Measurements from ENCODE around the gene MRPS21. TPM values are rescaled to one million over a fixed set of nuclear protein-coding genes. Genes with fewer than 3 reads are reported as not detected.

The MRPS21 gene
- total and polyA plus RNA-seq, 9 of the 15 experiments (the other 6 are each of a cell fraction or from before 2014, with no cell fraction given) = 119 to 407 (median 149) TPM

DNA sequence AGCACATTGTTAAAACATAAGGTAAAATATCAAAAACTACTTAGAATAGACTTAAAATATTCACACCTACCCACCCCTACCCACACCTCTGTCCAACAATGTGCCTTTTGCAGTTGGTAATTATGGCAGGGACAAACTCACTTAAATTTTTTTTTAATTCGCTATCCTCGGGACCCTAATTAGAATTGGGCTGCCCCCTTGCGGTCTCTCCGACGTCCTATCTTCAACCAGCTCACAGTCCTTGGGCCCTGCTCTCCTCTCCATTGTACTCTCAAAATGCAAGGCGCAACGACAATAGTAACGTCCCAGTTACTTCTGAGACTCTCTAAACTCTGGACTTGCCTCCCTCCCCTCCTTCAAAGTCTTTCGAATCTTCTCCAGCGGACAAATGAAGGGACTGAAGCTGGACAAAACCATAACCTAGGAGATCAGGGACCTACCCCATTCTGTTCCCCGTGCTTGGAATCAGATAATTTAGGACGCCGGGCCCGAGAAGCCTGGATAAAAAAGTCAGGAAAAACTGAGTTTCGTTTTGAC, 12.4 kb upstream of the MRPS21 start (continued):
- TF ChIP-seq, protein P1, sequence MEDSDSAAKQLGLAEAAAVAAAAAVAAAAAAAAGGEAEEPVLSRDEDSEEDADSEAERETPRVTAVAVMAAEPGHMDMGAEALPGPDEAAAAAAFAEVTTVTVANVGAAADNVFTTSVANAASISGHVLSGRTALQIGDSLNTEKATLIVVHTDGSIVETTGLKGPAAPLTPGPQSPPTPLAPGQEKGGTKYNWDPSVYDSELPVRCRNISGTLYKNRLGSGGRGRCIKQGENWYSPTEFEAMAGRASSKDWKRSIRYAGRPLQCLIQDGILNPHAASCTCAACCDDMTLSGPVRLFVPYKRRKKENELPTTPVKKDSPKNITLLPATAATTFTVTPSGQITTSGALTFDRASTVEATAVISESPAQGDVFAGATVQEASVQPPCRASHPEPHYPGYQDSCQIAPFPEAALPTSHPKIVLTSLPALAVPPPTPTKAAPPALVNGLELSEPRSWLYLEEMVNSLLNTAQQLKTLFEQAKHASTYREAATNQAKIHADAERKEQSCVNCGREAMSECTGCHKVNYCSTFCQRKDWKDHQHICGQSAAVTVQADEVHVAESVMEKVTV (CRISPR knock-in tag; IDR thresholded peaks at IDR 0.05) = peak; percentile 22; the same call in 1 of the 2 replicates
- TF ChIP-seq ARID2 (IDR thresholded peaks at IDR 0.05) = 0 out of 2 replicates have a peak, but pooled peaks have one; percentile 15

GRCh38 chr1:150281758-150282557, 11.7 kb upstream of the MRPS21 start, which contains the start of gene CIART:
CIART (plus strand) TSS chr1:150282554; CDS start chr1:150283268, 714 bp downstream.
- Histone ChIP-seq H3K27me3 (ENCODE audit: control insufficient read depth in 2 of 2, insufficient read depth in 2 of 2, low read length in 2 of 2) (no peaks in the 10 kb centered on the region), H3K9me3 (replicated peaks; ENCODE audit: control insufficient read depth, insufficient read depth, low read depth, low read length) (no peaks in the 10 kb centered on the region), H3K36me3 (ENCODE audit: control insufficient read depth, insufficient read depth, low read length) (no peaks in the 10 kb centered on the region), H3K79me2 (ENCODE audit: control insufficient read depth, insufficient read depth, low read length) (no peaks in the 10 kb centered on the region), H3K27ac (ENCODE audit: extremely low read depth, low read depth, low read length) (peak within 1 kb of the TSS; percentile 39; the same call in 2 of the 3 replicates), H2AFZ (ENCODE audit: low read depth, low read length) (peak within 1 kb of the TSS; percentile 88), H3K4me2 (ENCODE audit: insufficient read depth, low read length) (peak within 1 kb of the TSS; percentile 29; the same call in 1 of the 2 replicates), H4K20me1 (replicated peaks; ENCODE audit: control insufficient read depth, insufficient read depth, low read length) (no peaks in the 10 kb centered on the region), H3K4me1 (replicated peaks in 1 of 2; ENCODE audit: control insufficient read depth in 2 of 2, insufficient read depth in 2 of 2, low read length in 2 of 2) (peaks cover 0 to 14% of the 10 kb centered on the region in 2 experiments; a peak in 3 of 5 replicates), H3K4me3 (no peak within 1 kb of the TSS), H3K9ac (ENCODE audit: insufficient read depth in 1 of 2, low read depth in 2 of 2, low read length in 2 of 2) (no peak within 1 kb of the TSS; a peak in 2 of 4 replicates), H3K9me1 (ENCODE audit: control insufficient read depth, insufficient read depth, low read length) (no peaks in the 10 kb centered on the region)
- CTCF ChIA-PET (ENCODE audit: low intra/inter-chr PET ratio) = interaction anchor here (0.6 to 4.0 kb wide), 2 partner anchors 26 to 34 kb away, joined by 4 to 43 read pairs; no protein-coding TSS in a partner anchor
- 72% methylated on average over 34 of the region's 46 CpGs for WGBS (ENCODE audit: insufficient coverage, low coverage, missing lambda C conversion rate)
- in situ Hi-C loops (cut with MboI) = no loop called here
- POLR2A ChIA-PET = interaction anchor here (1.0 kb wide), 1 partner anchor 10 kb away, joined by 3 read pairs; the partner anchor contains the start of gene C1orf54
- ATAC-seq = peak; percentile 60
- DNase-seq (ENCODE audit: extremely low read depth in 1 of 4, low spot score in 3 of 4) = peak in 2 of 4 experiments; percentile 36 to 52
- no TSS peak for BruUV-seq (replicated peaks)
- intact Hi-C loops (cut with micrococcal nuclease) = loop anchor here (1.0 kb wide), 1 partner anchor 27 kb away; no protein-coding TSS in a partner anchor
- FAIRE-seq = no peak
- TF ChIP-seq L3MBTL2 (IDR thresholded peaks at IDR 0.05) (peak; percentile 37; the same call in 1 of the 2 replicates), U2AF2 (optimal IDR thresholded peaks at IDR 0.05; ENCODE audit: low read depth, low read length) (no peak), ZNF140 (CRISPR knock-in tag; IDR thresholded peaks at IDR 0.05) (no peak), ZNF589 (CRISPR knock-in tag; IDR thresholded peaks at IDR 0.05; ENCODE audit: low read depth) (no peak), ASH1L (IDR thresholded peaks at IDR 0.05; ENCODE audit: borderline replicate concordance, low read depth, partially characterized antibody) (no peak), ESRRB (CRISPR knock-in tag; IDR thresholded peaks at IDR 0.05; ENCODE audit: borderline replicate concordance) (no peak), CREB5 (CRISPR knock-in tag; IDR thresholded peaks at IDR 0.05) (no peak)
- TF ChIP-seq, protein P2, sequence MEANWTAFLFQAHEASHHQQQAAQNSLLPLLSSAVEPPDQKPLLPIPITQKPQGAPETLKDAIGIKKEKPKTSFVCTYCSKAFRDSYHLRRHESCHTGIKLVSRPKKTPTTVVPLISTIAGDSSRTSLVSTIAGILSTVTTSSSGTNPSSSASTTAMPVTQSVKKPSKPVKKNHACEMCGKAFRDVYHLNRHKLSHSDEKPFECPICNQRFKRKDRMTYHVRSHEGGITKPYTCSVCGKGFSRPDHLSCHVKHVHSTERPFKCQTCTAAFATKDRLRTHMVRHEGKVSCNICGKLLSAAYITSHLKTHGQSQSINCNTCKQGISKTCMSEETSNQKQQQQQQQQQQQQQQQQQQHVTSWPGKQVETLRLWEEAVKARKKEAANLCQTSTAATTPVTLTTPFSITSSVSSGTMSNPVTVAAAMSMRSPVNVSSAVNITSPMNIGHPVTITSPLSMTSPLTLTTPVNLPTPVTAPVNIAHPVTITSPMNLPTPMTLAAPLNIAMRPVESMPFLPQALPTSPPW (CRISPR knock-in tag; IDR thresholded peaks at IDR 0.05) = 0 out of 2 replicates have a peak, but pooled peaks have one; percentile 21
- TF ChIP-seq, protein P3, sequence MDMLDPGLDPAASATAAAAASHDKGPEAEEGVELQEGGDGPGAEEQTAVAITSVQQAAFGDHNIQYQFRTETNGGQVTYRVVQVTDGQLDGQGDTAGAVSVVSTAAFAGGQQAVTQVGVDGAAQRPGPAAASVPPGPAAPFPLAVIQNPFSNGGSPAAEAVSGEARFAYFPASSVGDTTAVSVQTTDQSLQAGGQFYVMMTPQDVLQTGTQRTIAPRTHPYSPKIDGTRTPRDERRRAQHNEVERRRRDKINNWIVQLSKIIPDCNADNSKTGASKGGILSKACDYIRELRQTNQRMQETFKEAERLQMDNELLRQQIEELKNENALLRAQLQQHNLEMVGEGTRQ (CRISPR knock-in tag; IDR thresholded peaks at IDR 0.05) = peak; percentile 21; the same call in 1 of the 2 replicates

Measured in K562 (cell line).